ENCODE results near the gene CCT7. TPM values are rescaled to one million over a fixed set of nuclear protein-coding genes. Genes with fewer than 3 reads are reported as not detected.

Gene CCT7
- total and polyA plus RNA-seq, 10 of the 15 experiments (the other 5 are each of a cell fraction or from before 2014, with no cell fraction given), result 206 to 598 (median 486) TPM

DNA sequence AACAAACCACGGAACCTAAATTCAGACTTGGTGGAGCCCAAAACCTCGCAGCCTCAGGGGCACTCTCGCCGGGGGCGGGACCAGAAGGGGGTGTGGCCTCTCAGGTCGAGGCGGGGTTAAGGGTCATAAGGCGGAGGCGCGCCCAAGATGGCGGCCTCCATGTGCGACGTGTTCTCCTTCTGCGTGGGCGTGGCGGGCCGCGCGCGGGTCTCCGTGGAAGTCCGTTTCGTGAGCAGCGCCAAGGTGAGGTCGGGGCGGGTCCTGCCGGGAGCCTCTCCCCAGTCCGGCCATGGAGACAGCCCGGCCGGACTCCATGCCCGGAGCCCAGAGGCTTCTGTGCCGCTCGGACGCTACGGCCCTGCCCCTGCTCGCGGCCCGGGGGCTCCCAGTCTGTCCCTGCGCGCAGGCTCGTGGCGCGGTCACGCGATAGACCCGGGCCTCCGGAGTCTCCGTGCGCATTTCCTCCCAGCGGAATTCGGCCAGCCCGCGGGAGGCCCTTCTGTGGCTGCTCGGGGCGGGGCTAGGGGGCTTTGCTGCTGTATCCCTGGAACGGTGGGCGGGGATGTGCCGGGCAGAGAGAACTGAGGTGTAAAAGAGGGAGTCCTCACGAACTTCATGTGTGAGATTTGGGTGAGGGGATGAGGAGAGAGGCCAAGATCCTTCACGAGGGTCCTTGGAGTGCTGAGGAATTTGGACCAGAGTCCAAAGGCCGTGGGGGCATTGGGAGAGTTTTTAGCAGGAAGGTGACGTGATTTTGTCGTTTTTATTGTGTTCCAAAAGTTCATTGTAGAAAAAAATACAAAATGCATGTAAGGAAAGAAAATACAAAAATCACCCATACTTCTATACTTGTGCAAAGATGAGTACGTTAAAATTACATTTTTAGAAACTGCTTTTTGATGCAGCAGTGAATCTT lies 19.7 kb upstream of the CCT7 start, which contains the start of gene SMYD5 (continued):
- TF ChIP-seq, protein P1, sequence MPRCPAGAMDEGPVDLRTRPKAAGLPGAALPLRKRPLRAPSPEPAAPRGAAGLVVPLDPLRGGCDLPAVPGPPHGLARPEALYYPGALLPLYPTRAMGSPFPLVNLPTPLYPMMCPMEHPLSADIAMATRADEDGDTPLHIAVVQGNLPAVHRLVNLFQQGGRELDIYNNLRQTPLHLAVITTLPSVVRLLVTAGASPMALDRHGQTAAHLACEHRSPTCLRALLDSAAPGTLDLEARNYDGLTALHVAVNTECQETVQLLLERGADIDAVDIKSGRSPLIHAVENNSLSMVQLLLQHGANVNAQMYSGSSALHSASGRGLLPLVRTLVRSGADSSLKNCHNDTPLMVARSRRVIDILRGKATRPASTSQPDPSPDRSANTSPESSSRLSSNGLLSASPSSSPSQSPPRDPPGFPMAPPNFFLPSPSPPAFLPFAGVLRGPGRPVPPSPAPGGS (IDR thresholded peaks at IDR 0.05; ENCODE audit: borderline replicate concordance, insufficient read depth, low read depth, low read length, poor library complexity, severe bottlenecking), result no peak
- TF ChIP-seq PAX5 (IDR thresholded peaks at IDR 0.05; ENCODE audit: borderline replicate concordance, low read depth, low read length) (no peak), BHLHE40 (IDR thresholded peaks at IDR 0.05; ENCODE audit: borderline replicate concordance in 1 of 2, low read depth in 2 of 2, low read length in 1 of 2) (peak; percentile 75 to 88), CREB1 (IDR thresholded peaks at IDR 0.05; ENCODE audit: low read depth) (no peak; the same call in 1 of the 2 replicates), RELB (IDR thresholded peaks at IDR 0.05; ENCODE audit: low read depth) (peak; percentile 46; the same call in 1 of the 2 replicates), MTA3 (IDR thresholded peaks at IDR 0.05; ENCODE audit: borderline replicate concordance, low read length) (no peak), RFX5 (IDR thresholded peaks at IDR 0.05; ENCODE audit: low read depth, low read length) (no peak), PAX8 (IDR thresholded peaks at IDR 0.05) (no peak), CBFB (IDR thresholded peaks at IDR 0.05; ENCODE audit: low read depth) (no peak), CHD2 (IDR thresholded peaks at IDR 0.05; ENCODE audit: borderline replicate concordance, low read depth, low read length) (peak; percentile 82), LARP7 (IDR thresholded peaks at IDR 0.05) (peak; percentile 92), DPF2 (IDR thresholded peaks at IDR 0.05) (peak; percentile 67), EZH2 (IDR thresholded peaks at IDR 0.05; ENCODE audit: borderline replicate concordance, control insufficient read depth, low read depth, low read length) (no peak), POU2F2 (IDR thresholded peaks at IDR 0.05; ENCODE audit: borderline replicate concordance, low read depth, low read length) (no peak; the same call in 2 of the 3 replicates), MXI1 (IDR thresholded peaks at IDR 0.05; ENCODE audit: low read depth, low read length) (peak; percentile 98), NRF1 (conservative IDR thresholded peaks at IDR 0.05; ENCODE audit: low read depth, low read length) (0 out of 2 replicates have a peak, but pooled peaks have one; percentile 13), NFIC (IDR thresholded peaks at IDR 0.05; ENCODE audit: low read depth, low read length) (no peak), JUNB (IDR thresholded peaks at IDR 0.05) (no peak), NR2F1 (conservative IDR thresholded peaks at IDR 0.05) (peak; percentile 95), SUZ12 (IDR thresholded peaks at IDR 0.05; ENCODE audit: unreplicated experiment) (no peak), ZNF384 (IDR thresholded peaks at IDR 0.05; ENCODE audit: borderline replicate concordance, low read depth, low read length) (no peak), GABPA (IDR thresholded peaks at IDR 0.05; ENCODE audit: low read depth) (no peak), POLR2A (IDR thresholded peaks at IDR 0.05; ENCODE audit: low read depth, low read length) (peak; percentile 88), PML (IDR thresholded peaks at IDR 0.05; ENCODE audit: low read length) (no peak), RB1 (IDR thresholded peaks at IDR 0.05; ENCODE audit: borderline replicate concordance) (0 out of 2 replicates have a peak, but pooled peaks have one; percentile 59), TBL1XR1 (IDR thresholded peaks at IDR 0.05; ENCODE audit: low read depth, low read length) (0 out of 2 replicates have a peak, but pooled peaks have one; percentile 37), HCFC1 (IDR thresholded peaks at IDR 0.05; ENCODE audit: low read length) (peak; percentile 68)
